ENCODE measurements around the gene FHIP1B. TPM values are rescaled to one million over a fixed set of nuclear protein-coding genes. Genes with fewer than 3 reads are reported as not detected.

Gene FHIP1B
- total RNA-seq, 1 donor from 2014 or later = 65.4 TPM

DNA sequence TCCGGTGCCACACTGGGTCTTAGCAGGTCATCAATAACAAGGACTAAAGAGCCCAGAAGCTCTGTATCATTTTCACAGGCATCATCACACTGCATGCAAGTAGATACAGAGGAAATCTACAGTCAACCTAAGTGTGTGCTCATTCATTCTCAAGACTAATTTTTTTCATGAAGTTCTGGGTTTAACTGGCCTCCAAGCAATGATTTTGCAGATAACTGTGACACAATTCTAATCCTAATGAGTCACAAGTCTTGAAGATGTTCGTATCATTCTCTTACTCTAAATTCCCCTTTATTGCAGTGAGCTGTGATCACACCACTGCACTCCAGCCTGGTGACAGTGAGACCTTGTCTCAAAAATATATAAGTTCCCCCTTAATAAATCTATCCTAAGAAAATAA is 33.0 kb downstream of the FHIP1B start:
- no peak for DNase-seq (ENCODE audit: low spot score)

DNA sequence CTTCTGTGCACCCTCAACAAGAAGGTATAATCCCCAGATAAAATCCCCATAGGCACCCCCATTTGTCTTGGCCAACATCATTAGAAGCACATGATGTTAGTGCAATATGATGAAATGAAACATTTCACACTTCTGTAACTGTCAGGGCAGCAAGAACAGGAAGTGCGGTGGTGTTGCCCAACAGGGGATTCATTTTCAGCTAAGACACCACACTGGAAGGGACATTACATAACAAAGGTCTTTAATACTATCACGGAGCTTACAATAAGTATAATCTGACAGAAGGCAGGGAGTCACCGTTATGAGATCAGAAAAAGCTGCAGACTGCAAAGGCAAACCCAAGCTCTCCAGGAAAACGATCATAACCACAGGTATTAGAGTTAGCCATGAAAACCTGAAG is 33.5 kb downstream of the FHIP1B start:
- DNase-seq (ENCODE audit: low spot score) = peak; percentile 33

DNA sequence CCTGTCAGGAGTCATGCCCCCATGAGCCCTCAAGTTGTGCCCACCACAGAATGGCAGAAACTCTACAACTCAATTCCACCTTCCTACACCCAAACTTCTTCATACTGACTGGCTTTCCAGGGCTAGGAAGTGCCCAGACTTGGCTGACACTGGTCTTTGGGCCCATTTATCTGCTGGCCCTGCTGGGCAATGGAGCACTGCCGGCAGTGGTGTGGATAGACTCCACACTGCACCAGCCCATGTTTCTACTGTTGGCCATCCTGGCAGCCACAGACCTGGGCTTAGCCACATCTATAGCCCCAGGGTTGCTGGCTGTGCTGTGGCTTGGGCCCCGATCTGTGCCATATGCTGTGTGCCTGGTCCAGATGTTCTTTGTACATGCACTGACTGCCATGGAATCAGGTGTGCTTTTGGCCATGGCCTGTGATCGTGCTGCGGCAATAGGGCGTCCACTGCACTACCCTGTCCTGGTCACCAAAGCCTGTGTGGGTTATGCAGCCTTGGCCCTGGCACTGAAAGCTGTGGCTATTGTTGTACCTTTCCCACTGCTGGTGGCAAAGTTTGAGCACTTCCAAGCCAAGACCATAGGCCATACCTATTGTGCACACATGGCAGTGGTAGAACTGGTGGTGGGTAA is 35.1 kb downstream of the FHIP1B start, which contains the start of gene OR52W1:
TSS of gene OR52W1 (plus strand) at position 51 of the 637 bp plus-strand sequence. CDS start at position 51, 0 bp downstream.
- DNase-seq (ENCODE audit: low spot score) = no peak

DNA sequence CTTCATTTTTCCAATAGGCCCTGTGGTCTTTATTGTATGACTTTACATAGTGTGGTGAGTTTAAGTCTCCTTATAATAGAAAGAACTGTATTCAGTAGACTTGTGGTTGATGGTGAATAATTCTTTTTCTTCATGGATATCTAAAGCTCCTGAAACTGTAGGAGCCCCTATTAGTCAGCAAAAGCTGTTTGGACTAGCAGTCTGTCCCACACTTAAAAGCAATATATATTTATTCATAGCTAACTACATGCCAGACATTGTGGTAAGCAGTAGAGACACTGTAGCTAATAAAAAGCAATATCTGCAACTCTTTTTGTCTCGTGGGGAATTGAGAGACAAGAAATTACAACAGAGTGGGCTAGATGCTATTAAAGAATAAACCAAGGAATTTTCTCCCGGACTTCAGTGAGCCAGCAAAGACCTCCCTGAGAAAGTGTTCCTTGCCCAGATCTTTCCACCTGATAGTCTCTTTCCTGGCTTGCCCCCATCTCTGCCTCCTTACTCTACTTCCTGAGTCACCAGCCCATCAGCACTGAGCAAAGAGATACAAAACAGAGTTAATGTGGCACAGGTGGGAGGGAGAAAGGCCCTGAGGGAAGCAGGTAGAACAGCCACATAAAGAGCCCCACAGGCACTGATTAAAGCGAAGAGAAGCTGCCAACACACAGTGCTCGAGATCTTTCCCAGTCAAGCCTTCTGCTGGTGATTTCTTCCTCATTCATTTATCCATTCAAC is 36.8 kb downstream of the FHIP1B start:
- DNase-seq (ENCODE audit: low spot score) = no peak

DNA sequence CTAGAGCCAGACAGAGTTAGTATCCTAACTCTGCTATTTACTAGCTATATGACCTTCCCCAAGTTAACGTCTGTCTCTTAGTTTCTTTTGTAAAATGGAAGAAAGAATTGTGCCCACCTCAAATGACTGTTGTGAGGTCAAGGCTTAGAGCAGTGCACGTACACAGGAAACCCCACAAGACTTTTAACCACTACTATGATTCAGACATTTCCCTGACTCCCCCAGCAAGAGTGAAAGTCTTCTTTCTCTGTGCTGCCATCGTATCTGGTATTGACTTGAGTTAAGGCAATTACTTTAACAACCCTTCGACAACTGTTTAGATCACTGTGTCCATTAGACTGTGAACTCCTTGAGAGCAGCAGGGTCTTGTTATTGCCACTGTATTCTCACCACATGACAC is 38.0 kb downstream of the FHIP1B start:
- no peak for DNase-seq (ENCODE audit: low spot score)

DNA sequence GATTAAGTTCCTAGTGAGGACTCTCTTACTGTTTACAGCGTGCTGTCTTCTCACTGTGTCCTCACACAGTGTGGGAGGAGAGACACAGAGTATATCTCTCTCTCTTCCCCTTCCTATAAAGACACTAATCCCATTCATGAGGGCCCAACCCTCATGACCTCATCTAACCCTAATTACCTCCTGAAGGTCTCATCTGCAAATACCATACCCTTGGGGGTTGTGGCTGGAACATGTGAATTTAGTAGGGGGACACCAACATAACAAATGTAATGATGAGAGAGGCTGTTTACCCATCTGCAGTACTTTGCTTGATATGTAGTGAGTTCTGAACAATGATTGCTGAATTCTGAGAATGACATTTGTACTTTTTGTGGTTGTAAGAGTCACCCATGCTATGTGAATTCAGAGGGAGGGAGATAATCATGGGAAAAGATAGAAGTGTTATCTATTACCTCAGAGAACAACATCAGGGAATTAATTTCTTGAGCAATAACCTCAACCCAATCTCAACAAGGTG is 40.3 kb downstream of the FHIP1B start:
- DNase-seq (ENCODE audit: low spot score) = no peak

DNA sequence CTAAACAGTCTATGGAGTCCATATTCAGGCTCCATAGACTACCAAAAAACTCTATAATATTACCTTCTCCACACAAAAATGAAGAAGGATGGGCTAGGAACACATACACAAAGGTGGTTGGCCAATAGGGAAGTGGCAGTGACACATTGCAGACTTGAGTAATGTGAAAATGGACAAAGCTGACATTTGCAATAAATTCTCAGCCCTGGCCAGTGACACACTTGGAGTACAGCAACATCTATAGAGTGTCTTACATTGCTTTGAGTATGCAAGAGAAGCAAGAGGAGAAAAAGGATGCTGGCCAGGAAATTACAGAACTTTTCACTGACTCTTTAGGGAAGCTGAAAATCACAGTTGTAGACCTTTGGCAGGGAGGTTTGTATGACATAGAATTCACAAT is 42.7 kb downstream of the FHIP1B start:
- no peak for DNase-seq (ENCODE audit: low spot score)

DNA sequence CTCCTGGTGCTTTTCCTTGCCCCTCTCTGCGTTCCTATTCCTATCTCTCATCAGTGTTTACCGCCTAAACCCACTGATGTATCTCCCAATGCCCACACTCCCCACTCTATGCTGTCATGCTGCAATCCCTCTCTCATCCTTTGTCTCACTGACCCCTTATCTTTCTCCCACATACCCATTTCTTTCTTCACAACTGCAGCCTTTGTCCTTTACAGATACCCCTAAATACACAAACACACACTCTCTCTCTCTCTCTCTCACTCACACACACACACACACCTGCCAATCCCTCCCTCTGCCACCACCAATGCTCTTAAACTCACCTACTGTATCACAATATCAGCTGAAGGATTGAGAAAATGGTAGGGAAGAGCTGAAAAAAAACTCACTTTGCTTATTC is 59.0 kb downstream of the FHIP1B start:
- no peak for DNase-seq (ENCODE audit: low spot score)

DNA sequence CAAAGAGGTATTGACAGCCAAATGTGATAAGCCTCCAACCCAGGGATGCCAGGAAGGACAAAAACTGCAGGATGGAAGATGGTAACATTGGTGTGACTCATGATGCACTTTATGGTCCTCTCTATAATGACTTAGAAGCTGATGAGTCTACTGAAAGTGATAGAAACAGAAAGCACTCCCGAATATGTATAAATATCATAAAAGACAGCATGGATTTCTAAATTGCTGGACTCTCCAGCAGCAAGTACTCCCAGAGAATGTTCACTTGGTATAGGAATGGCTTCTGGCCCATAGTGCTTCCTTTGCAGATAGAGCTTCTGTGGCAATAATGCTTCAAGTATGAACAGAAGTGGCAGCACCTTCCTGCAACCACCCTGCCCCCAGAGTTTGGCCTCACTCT is 64.2 kb downstream of the FHIP1B start, which contains the start of gene OR52B2:
TSS of gene OR52B2 (minus strand) at position 101 of the 400 bp plus-strand sequence. CDS start at position 101, 0 bp downstream.
- no peak for DNase-seq (ENCODE audit: low spot score)

Other genes starting within 250 kb of the FHIP1B start
- not detected for gene OR52L1, start 247.7 kb downstream of the FHIP1B start, total RNA-seq
- gene OR56A4, start 227.7 kb downstream of the FHIP1B start, total RNA-seq = 0.06 TPM
- 0.03 TPM for gene OR56A1, start 203.9 kb downstream of the FHIP1B start, total RNA-seq
- gene OR56B4, start 127.0 kb downstream of the FHIP1B start, total RNA-seq = not detected
- not detected for gene OR52B2, start 64.3 kb downstream of the FHIP1B start, total RNA-seq
- not detected for gene OR52W1, start 35.4 kb downstream of the FHIP1B start, total RNA-seq
- not detected for gene C11orf42, start 29.1 kb downstream of the FHIP1B start, total RNA-seq
- gene CNGA4, start 4.5 kb upstream of the FHIP1B start, total RNA-seq = 0.26 TPM
- gene CCKBR, start 25.2 kb upstream of the FHIP1B start, total RNA-seq = 0.55 TPM
- gene CAVIN3, start 85.9 kb upstream of the FHIP1B start, total RNA-seq = 16.3 TPM
- gene SMPD1, start 155.8 kb upstream of the FHIP1B start, total RNA-seq = 69.7 TPM
- 45.1 TPM for gene APBB1, start 184.5 kb upstream of the FHIP1B start, total RNA-seq
- gene HPX, start 206.4 kb upstream of the FHIP1B start, total RNA-seq = 5.2 TPM
- gene TRIM3, start 239.3 kb upstream of the FHIP1B start, total RNA-seq = 43.0 TPM
- 52.5 TPM for gene ARFIP2, start 246.7 kb upstream of the FHIP1B start, total RNA-seq
- 53.9 TPM for gene TIMM10B, start 246.9 kb upstream of the FHIP1B start, total RNA-seq